Measurements from ENCODE around the gene ITGBL1.

DNA sequence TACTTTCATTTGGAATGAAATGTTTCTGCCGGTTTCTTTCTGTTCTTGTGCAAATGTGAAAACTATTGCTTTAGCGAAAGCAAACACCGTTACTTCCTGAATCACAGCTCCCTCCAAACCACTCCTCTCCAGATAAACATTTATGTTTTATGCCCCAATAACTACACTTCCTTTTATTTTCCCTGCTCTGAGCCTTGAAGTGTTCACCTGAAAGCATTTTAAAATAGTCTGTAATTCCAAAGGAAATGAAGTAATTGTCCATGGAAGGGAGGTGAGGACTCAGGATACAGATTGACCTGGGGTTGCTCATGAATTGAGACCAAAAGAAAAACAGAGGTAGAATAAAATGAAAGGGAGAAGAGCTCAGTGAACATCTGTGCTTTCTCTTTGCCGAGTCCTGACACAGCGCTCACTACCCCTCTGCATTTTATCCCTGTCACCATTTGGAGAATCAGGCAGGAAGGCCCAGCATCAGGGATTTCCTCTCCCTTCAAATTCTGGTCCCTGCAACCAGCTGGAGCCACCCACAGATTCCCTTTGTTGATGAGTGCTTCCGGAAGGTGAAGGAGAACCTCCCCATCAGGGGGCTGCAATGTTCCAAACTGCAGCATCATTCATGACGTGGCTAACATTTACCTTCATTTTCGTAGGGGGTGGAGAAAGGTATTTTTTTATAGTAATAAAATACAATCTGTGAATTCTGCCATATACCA, 171.9 kb downstream of the ITGBL1 start:
- TF ChIP-seq, protein P1, sequence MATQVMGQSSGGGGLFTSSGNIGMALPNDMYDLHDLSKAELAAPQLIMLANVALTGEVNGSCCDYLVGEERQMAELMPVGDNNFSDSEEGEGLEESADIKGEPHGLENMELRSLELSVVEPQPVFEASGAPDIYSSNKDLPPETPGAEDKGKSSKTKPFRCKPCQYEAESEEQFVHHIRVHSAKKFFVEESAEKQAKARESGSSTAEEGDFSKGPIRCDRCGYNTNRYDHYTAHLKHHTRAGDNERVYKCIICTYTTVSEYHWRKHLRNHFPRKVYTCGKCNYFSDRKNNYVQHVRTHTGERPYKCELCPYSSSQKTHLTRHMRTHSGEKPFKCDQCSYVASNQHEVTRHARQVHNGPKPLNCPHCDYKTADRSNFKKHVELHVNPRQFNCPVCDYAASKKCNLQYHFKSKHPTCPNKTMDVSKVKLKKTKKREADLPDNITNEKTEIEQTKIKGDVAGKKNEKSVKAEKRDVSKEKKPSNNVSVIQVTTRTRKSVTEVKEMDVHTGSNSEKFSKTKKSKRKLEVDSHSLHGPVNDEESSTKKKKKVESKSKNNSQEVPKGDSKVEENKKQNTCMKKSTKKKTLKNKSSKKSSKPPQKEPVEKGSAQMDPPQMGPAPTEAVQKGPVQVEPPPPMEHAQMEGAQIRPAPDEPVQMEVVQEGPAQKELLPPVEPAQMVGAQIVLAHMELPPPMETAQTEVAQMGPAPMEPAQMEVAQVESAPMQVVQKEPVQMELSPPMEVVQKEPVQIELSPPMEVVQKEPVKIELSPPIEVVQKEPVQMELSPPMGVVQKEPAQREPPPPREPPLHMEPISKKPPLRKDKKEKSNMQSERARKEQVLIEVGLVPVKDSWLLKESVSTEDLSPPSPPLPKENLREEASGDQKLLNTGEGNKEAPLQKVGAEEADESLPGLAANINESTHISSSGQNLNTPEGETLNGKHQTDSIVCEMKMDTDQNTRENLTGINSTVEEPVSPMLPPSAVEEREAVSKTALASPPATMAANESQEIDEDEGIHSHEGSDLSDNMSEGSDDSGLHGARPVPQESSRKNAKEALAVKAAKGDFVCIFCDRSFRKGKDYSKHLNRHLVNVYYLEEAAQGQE (IDR thresholded peaks at IDR 0.05; ENCODE audit: unreplicated experiment), result no peak
- TF ChIP-seq, protein P2, sequence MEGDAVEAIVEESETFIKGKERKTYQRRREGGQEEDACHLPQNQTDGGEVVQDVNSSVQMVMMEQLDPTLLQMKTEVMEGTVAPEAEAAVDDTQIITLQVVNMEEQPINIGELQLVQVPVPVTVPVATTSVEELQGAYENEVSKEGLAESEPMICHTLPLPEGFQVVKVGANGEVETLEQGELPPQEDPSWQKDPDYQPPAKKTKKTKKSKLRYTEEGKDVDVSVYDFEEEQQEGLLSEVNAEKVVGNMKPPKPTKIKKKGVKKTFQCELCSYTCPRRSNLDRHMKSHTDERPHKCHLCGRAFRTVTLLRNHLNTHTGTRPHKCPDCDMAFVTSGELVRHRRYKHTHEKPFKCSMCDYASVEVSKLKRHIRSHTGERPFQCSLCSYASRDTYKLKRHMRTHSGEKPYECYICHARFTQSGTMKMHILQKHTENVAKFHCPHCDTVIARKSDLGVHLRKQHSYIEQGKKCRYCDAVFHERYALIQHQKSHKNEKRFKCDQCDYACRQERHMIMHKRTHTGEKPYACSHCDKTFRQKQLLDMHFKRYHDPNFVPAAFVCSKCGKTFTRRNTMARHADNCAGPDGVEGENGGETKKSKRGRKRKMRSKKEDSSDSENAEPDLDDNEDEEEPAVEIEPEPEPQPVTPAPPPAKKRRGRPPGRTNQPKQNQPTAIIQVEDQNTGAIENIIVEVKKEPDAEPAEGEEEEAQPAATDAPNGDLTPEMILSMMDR (conservative IDR thresholded peaks at IDR 0.05; ENCODE audit: low read depth in 2 of 2), result no peak
- TF ChIP-seq EZH2phosphoT487 (IDR thresholded peaks at IDR 0.05; ENCODE audit: unreplicated experiment) (no peak), EZH2 (IDR thresholded peaks at IDR 0.05; ENCODE audit: low read depth, unreplicated experiment) (no peak)

Measured in GM23338 (cell line).